ENCODE measurements around the gene NLGN1.

NLGN1 gene

DNA sequence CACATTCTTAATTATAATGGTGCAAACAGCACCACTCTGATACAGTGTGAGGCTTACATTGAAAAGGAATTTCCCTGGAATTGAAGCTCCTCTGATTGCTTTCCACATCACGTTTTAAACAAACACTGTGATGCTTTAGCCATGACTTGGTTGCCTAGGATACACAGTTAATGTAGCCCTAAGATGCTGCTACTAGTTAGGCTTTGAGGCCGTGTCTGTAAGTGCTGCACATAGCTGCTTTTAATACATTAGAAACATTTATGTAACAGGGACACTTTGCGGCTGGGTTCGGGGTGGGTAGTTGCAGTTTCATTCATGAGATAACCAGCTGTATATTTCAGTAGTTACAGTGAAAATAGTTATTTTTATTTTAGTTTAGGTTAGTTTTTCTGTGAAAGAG, 334.7 kb downstream of the NLGN1 start:
- no peak for DNase-seq

DNA sequence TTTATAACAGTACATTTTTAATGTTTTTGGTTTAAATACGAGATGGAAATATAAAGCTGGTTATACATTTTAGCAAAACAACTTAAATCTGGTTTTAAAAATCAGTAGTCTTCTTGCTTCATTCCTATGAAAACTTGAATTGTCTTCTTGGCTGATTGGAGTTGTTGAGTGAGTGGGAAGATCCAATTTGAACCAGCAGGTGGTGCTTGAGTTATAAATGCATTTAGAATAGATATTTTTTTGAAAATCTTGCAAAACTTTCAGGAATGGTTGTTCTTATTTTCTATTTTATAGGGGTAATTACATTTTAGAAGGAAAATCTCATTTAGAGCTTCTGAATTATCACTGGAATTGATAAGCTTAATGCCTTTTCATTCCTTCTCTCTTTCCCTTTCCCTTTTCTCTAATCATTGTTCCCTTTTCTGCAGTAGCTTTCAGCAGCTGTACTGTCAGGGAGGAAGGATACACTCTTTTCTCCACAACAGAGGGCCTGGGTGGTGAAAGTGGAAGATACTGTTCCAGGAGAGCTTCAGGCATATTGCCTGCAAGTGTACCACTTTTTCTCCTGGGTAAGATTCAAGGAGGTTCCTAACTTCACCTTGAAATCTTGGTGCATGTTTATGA, 335.6 kb downstream of the NLGN1 start:
- peak; percentile 44 for DNase-seq

- DNase-seq, result no peak
Observed at GRCh38 chr3:173734473-173734872, 336.9 kb downstream of the NLGN1 start.

DNA sequence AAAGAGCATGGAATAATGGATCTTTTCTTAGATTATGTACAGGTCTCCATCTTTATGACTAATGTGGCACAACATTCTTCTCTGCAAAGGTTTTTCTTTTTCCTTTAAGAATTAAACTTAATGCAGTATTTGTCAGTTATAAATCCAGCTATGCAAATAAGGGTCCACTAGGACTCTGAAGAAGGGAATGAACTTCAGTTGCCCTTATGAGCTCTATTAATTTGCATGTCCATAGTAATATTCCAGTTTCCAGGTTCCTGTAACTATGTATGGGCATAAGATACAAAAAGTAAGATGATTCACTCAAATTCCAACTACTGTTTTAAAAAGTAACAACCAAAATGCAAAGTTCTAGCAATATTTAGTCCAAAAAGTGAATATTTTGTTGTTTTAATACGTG, 337.4 kb downstream of the NLGN1 start:
- no peak for DNase-seq

DNA sequence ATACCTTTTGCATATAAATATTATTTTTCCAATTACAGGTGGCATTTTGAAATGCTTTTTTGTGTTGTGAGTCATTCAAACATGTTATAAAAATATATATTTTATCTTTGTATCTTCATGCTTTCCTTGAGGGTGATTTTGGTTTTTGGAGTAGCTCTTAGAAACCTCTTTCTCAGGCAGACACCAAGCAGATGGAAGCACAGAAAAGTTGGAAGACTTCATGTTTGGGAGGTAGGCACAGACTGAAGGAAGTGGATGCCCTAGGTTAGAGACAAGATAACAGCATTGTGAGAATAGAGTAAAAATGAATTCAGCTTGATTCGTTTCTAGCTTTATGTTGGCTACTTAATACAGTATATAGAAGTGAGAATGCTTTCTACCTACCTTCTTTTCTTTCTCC, 338.3 kb downstream of the NLGN1 start:
- DNase-seq, result no peak

DNA sequence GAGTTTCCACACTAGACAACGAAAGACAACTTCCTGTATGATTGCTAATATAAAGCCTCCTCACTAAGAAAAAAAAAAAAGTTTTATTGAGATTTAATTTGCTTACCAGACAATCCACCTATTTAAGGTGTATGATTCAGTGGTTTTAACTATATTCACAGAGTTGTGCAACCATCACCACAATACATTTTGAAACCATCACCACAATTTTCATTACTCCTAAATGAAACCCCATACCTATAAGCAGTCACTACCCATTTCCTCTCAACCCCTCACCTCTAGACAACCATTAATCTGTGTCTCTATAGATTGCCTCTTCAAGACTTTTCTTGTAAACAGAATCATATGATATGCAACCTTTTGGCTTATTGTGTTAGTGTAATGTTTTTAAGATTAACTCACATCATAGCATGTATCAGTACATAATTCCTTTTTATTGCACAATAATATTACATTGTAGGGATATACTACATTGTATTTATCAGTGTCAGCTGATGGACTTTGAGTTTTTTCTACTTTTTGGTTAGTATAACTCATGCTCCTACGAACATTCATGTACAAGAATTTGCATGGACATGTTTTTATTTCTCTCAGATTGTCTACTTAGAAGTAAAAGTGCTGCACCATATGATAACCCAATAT, 339.7 kb downstream of the NLGN1 start:
- peak; percentile 46 for DNase-seq

DNA sequence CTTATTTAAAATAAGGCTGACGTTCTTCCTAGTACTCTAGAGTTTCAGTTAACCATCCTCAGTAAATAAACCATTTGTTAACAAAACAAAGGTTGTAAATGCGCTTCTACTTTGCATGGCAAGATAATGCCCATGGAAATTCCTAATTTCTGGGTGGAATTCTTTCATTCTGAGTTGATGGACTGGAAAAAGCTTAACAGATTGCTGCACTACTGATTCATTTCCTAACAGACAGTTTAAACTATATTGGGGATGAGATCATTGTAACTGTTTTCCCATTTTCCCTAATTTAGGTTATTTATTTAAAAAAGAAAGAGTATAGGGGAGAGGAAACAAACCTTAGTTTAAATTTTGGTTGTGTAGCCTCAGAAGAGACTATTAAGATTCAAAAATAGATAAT, 342.2 kb downstream of the NLGN1 start:
- DNase-seq, result peak; percentile 43

DNA sequence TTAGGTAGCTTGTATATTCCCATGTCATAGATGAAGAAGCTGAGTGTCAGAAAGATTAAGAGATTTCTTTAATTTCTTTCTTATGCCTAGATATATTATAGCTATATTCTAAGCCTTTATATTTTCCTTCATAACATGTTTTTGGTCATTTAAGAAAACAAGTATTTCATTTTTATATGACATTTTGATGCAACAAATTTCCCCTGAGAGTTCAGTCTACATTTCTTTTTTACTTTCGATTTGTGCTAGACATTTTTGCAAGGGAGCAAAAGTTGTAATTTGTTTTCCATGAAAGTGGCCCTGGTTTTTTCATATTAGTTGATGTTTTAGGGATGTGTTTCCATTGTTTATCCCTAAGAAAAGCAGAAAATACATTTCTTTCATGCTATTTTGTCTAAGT, 344.9 kb downstream of the NLGN1 start:
- no peak for DNase-seq

DNA sequence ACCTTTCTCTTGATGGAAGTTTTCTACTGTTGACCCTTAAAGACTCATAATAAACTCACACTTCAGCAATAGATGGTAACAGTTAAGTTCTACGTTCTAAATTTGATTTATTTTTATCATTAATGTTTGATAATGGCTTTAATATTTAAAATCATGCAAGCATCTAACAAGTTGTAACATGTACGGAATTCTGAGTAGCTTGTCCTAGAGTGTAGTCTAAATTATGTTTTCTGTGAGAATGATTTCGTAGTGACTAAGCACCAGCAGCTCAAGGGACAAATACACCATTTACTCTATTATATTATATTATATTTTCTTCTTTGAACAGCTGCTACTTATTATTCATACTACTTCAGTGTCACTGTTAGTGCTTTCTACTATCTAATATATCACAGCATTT, 345.6 kb downstream of the NLGN1 start:
- DNase-seq, result peak; percentile 43

DNA sequence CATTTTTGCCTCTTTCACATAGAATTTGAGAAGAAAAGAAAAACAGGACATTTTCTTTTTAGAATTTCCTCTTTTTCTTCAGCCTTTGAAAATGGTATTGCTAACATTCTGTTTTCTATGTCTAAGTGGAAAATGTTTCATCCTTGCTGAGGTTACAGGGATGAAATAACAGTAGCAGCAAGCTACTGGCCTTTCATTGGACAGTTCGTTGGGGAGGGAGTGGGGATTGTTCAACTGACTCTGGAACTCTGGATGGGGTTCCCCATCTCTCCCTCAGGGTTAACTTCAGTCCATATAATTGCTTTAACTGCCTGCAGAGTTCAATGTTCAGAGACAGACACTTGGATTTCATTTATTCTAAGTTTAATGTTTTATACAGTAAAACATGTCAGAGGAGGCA, 346.0 kb downstream of the NLGN1 start:
- DNase-seq, result no peak

- no peak for DNase-seq
Observed at GRCh38 chr3:173744479-173744878, 346.9 kb downstream of the NLGN1 start.

DNA sequence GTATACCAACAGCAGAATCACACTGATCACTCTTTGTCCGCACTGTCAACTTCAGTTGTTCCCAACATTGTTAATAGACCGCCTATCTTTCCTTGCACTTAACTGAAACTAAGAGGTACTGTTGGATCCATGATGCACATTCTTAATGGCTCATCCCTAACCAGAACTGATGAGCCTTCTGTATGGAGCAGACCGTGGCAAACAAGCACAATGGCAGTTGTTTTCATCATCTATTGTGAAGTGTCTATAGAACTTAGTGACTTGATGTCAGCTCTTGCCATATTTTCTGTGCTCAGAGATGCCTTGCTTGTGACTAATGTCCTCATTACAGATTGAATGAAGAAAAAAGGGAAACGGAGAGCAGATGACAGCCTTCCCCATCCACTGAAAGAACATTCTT, 347.4 kb downstream of the NLGN1 start:
- DNase-seq, result no peak

- peak; percentile 71 for DNase-seq
Observed at GRCh38 chr3:173745952-173746682, 348.6 kb downstream of the NLGN1 start.

DNA sequence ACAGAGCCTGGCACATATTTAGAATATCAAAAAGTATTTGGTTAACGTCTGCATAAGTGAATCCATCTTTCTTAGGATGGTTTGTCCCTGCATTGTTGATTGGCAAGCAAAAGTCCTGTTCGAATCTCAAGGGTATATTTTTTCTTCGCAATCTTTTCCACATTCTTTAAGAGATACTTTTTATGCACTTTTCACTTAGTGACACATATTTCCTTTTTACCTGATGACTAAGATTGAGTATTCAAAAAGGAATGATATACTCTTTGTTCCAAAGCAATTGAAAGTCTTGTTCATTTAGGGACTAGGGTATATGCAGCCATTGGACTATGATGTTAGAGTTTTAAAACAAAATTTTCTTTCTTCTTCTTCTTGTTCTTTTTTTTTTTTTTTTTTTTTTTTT, 349.9 kb downstream of the NLGN1 start:
- peak; percentile 57 for DNase-seq

DNA sequence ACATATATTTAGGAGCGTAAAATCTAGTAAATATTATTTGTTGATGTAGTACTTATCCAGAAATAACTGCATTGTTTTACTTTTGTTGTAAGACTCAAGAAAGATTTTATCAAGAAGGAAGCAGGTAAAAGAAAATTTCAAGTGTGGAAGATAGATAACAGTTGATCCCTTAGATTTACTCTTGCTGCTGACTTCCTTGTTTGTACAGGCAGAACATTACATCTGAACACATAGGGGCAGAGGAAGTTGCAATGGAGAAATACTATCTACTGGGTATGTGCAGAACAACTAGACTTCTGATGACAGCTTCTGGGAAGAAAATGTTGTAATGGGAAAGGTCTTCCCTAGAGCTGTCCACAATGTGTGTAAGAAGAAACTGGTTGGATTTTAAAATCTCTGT, 350.6 kb downstream of the NLGN1 start:
- no peak for DNase-seq

GRCh38 chr3:173750095-173750494, 352.6 kb downstream of the NLGN1 start:
- DNase-seq, result no peak

DNA sequence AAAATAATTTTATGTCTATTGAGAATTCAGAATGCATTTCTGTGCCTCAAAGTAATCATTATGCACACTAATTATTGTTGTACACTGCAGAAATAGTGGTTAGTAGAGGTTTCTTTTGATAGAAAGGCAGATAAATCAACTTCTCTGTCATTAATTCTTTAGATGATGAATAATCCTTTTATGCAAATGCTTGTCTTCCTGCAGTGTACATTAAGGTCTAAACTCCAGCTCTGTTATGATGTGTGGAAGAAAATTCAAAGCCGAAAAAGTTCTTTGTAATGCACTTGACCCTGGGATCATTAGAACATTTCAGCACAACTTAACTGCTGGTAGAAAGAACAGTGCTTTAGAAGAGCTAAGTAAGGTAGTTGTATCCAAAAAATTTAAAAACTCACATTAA, 353.0 kb downstream of the NLGN1 start:
- no peak for DNase-seq

DNA sequence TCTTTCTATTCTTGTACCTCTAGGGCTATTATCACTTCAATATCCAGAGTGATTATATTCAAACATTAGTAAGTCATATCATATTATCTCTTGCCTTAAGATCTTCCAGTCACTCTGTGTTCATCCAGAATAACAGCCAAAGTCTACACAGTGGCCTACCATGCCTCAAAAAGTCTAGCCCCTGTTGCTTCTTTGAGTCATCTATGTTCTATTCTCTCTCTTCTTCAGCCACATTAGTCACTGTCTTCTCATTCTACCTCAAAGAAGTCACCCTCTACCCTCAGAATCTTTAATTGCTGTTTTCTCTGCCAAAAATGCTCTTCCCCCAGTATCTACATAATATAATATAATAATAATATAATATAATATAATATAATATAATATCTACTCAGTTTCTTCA, 356.0 kb downstream of the NLGN1 start:
- DNase-seq, result no peak

GRCh38 chr3:173755161-173755560, 357.6 kb downstream of the NLGN1 start:
- DNase-seq, result no peak

GRCh38 chr3:173761161-173761560, 363.6 kb downstream of the NLGN1 start:
- DNase-seq, result no peak

DNA sequence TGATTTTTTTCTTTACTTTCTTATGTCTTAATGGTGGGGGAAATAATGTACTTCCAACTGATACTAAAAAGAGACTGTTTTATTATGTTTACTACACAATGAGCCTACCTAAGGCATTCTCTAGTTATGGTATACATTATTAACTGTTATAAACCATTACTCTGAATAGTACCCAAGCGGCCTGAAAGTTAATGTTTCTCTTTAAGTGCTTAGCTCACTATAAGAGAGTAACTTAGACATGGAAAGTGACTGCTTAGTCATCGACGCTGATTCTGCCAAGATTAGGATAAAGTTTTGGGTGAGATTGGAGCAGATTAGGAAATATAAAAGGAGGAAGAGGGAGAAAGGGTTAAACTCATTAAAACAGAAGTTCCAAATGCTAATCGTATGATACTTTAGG, 365.0 kb downstream of the NLGN1 start:
- DNase-seq, result no peak

GRCh38 chr3:173770011-173770410, 372.5 kb downstream of the NLGN1 start:
- DNase-seq, result no peak

- peak; percentile 42 for DNase-seq
Observed at GRCh38 chr3:173770796-173771573, 373.4 kb downstream of the NLGN1 start.

DNA sequence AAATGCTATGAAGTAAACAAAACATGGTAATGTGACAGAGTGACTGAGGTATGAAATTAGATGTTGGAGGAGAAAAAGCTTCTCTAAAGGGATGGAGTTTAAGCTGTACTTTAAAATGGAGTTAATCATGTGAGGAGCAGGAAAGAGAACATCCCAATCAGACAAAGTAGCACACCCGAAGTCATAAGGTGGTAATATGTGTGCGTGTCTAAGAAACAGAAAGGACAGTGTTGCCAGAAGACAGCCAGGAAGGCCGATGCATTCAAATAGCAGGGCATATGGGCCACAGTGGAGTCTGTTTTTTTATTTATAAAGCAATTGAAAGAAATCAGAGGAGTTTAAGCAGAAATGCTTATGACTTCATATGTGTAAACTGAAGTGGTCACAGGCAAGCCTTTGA, 376.3 kb downstream of the NLGN1 start:
- no peak for DNase-seq

Data from HCEC 1CT (cell line).